SK-N-SH (cell line): ENCODE measurements around the gene BBS9. TPM values are rescaled to one million over a fixed set of nuclear protein-coding genes. Genes with fewer than 3 reads are reported as not detected.
A peak's percentile ranks its signal among the peaks of the same experiment; 100 is the strongest.

Source experiments
- CTCF ChIA-PET: fragments of 300-600, 350-600 bp; formaldehyde crosslinking; extraction: SDS; loops from one replicate; lab custom pipeline; 2021; lab: Yijun Ruan, JAX
- POLR2A ChIA-PET: fragments of 350-600 bp; sonication (Branson Sonifier 250); formaldehyde crosslinking; extraction: SDS; loops from one replicate; lab custom pipeline; 2020; ENCODE audit warnings: antibody characterized with exemption, inconsistent platforms; lab: Yijun Ruan, JAX
- DNase-seq: peaks from one replicate; pipeline ENCODE4 v3.0.0; 2012
- H2AFZ ChIP-seq: fragments of 200-600 bp; sonication (generic); 2 replicates; pipeline ENCODE4 v1.8.1; 2016; ENCODE audit warnings: antibody characterized with exemption, mild to moderate bottlenecking, low read depth
- H3F3A ChIP-seq: fragments of 200-600 bp; sonication (generic); replicated peaks from 2 replicates; pipeline ENCODE3; 2016; ENCODE audit warnings: antibody characterized with exemption, mild to moderate bottlenecking; ENCODE audit not compliant: insufficient read depth
- H3K27ac ChIP-seq, 2 experiments: fragments of 200-500 bp in 1 of 2; fragments of 200-600 bp in 1 of 2; sonication (Bioruptor generic) in 1 of 2; sonication (generic), shearing (Covaris generic) in 1 of 2; 2 replicates each; pipeline versions ENCODE4 v1.5.1 to v1.6.1; 2014 to 2016; ENCODE audit warnings: low read depth in 2 of 2, inconsistent platforms in 1 of 2, low read length in 1 of 2, mild to moderate bottlenecking in 1 of 2, mixed read lengths in 1 of 2
- H3K27me3 ChIP-seq: fragments of 200-600 bp; sonication (generic), shearing (Covaris generic); 2 replicates; pipeline ENCODE4 v1.6.1; 2016; ENCODE audit warnings: mixed run types; ENCODE audit not compliant: insufficient read depth
- H3K36me3 ChIP-seq, 2 experiments: fragments of 200-500 bp in 1 of 2; fragments of 200-600 bp in 1 of 2; sonication (Bioruptor generic) in 1 of 2; sonication (generic) in 1 of 2; replicated peaks in 1 of 2; 2 replicates each; pipeline versions ENCODE3 to v1.5.1; 2014 to 2016; ENCODE audit warnings: low read length in 1 of 2, mild to moderate bottlenecking in 1 of 2; ENCODE audit not compliant: insufficient read depth in 2 of 2, control insufficient read depth in 1 of 2
- H3K4me1 ChIP-seq, 2 experiments: fragments of 200-500 bp in 1 of 2; fragments of 200-600 bp in 1 of 2; sonication (Bioruptor generic) in 1 of 2; sonication (generic), shearing (Covaris generic) in 1 of 2; 2 replicates each; pipeline versions ENCODE4 v1.5.1 to v1.6.1; 2014 to 2016; ENCODE audit warnings: low read depth in 1 of 2, low read length in 1 of 2, mixed run types in 1 of 2; ENCODE audit not compliant: insufficient read depth in 2 of 2, control insufficient read depth in 1 of 2
- H3K4me2 ChIP-seq: fragments of 200-600 bp; sonication (generic), shearing (Covaris generic); 2 replicates; pipeline ENCODE4 v1.6.1; 2017; ENCODE audit warnings: mixed run types
- H3K4me3 ChIP-seq, 2 experiments: fragments of 200-500 bp in 1 of 2; fragments of 200-600 bp in 1 of 2; sonication (Bioruptor generic) in 1 of 2; sonication (generic), shearing (Covaris generic) in 1 of 2; 2 replicates each; pipeline versions ENCODE4 v1.5.1 to v1.8.1; 2014 to 2016; ENCODE audit warnings: low read depth in 2 of 2, inconsistent platforms in 1 of 2, low read length in 1 of 2, mild to moderate bottlenecking in 1 of 2, mixed read lengths in 1 of 2, moderate library complexity in 1 of 2
- H3K79me2 ChIP-seq: fragments of 200-600 bp; sonication (generic); 2 replicates; pipeline ENCODE4 v1.8.1; 2017; ENCODE audit warnings: mild to moderate bottlenecking; ENCODE audit not compliant: insufficient read depth
- H3K9ac ChIP-seq: fragments of 200-600 bp; sonication (generic); 2 replicates; pipeline ENCODE4 v1.6.1; 2017; ENCODE audit warnings: mixed run types
- H3K9me2 ChIP-seq: fragments of 200-600 bp; sonication (generic); 2 replicates; pipeline ENCODE4 v1.6.1; 2017; ENCODE audit warnings: mixed run types
- H3K9me3 ChIP-seq: fragments of 200-600 bp; sonication (generic); 2 replicates; pipeline ENCODE4 v1.6.1; 2017; ENCODE audit warnings: mixed run types, mild to moderate bottlenecking, moderate library complexity
- H4K20me1 ChIP-seq: fragments of 200-600 bp; sonication (generic); 2 replicates; pipeline ENCODE4 v1.6.1; 2017; ENCODE audit warnings: mild to moderate bottlenecking, mixed run types; ENCODE audit not compliant: insufficient read depth
- CTCF ChIP-seq: fragments of 200-600 bp; sonication (generic); IDR thresholded peaks from 2 replicates; pipeline ENCODE4 v1.6.1; 2017; ENCODE audit warnings: antibody characterized with exemption, mild to moderate bottlenecking, moderate library complexity
- ELF1 ChIP-seq: IDR thresholded peaks from 2 replicates; pipeline ENCODE4 v1.4.0; 2012
- EP300 ChIP-seq, 2 experiments: IDR thresholded peaks; 2 replicates each; pipeline versions ENCODE4 v1.4.0 to v1.6.1; 2012; ENCODE audit warnings: borderline replicate concordance in 1 of 2, low read depth in 1 of 2, low read length in 1 of 2
- EZH2phosphoT487 ChIP-seq: fragments of 200-600 bp; sonication (generic); IDR thresholded peaks from 2 replicates; pipeline ENCODE4 v1.6.1; 2017; ENCODE audit warnings: low read depth, mixed run types, mild to moderate bottlenecking, antibody characterized with exemption, moderate library complexity, borderline replicate concordance
- FOXM1 ChIP-seq: IDR thresholded peaks from 2 replicates; pipeline ENCODE4 v1.4.0; 2012; ENCODE audit warnings: low read depth, mild to moderate bottlenecking
- GATA2 ChIP-seq: sonication (generic); formaldehyde crosslinking; IDR thresholded peaks from 2 replicates; pipeline ENCODE4 v1.5.0; 2020; ENCODE audit warnings: mild to moderate bottlenecking, missing genetic modification reagents
- MEF2A ChIP-seq: IDR thresholded peaks from 2 replicates; pipeline ENCODE4 v1.4.0; 2012; ENCODE audit warnings: low read depth, borderline replicate concordance
- RFX5 ChIP-seq: IDR thresholded peaks from 2 replicates; pipeline ENCODE4 v1.6.1; 2012; ENCODE audit warnings: mild to moderate bottlenecking, improper control_type of control experiment, low read length
- SMC3 ChIP-seq: IDR thresholded peaks from 2 replicates; pipeline ENCODE4 v1.6.1; 2012; ENCODE audit warnings: low read depth, low read length, improper control_type of control experiment
- USF1 ChIP-seq: IDR thresholded peaks from 2 replicates; pipeline ENCODE4 v1.4.0; 2012; ENCODE audit warnings: low read depth, borderline replicate concordance
- ZBTB33 ChIP-seq: IDR thresholded peaks from 2 replicates; pipeline ENCODE4 v1.4.0; 2012; ENCODE audit warnings: low read depth, borderline replicate concordance
- WGBS: methylation state at CpG from one replicate; pipeline ENCODE4 v1.1.6; 2017; ENCODE audit warnings: low lambda C conversion rate; 5-methylcytosine and 5-hydroxymethylcytosine counted together
- polyA plus RNA-seq, 3 experiments: library from polyadenylated mRNA; depleted of rRNA; stranded (reverse); fragments of >200 nt; gene quantifications; 2 replicates each; pipeline ENCODE4 v1.2.3, GENCODE V29; 2012

The BBS9 gene
- polyA plus RNA-seq, 1 of the 3 experiments (the other 2 are of a cell fraction): 7.5 TPM

GRCh38 chr7:33179519-33179918 lies 50.2 kb downstream of the BBS9 start:
- H3K9me2 ChIP-seq: no peaks in the 10 kb centered on the region
- no peak for DNase-seq
- H3K27ac ChIP-seq: no peak overlapping the region
- TF ChIP-seq CTCF: no peak
- TF ChIP-seq ELF1: no peak
- TF ChIP-seq, all 33 proteins: peak for 0
- Histone ChIP-seq H3K4me1 (peaks cover 0 to 6% of the 10 kb centered on the region in 2 experiments; a peak in 2 of 4 replicates), H3K79me2 (no peaks in the 10 kb centered on the region), H2AFZ (no peak overlapping the region), H3K9ac (no peak overlapping the region), H4K20me1 (no peaks in the 10 kb centered on the region), H3K9me3 (no peaks in the 10 kb centered on the region), H3K36me3 (peaks cover 6 to 12% of the 10 kb centered on the region in 2 experiments), H3K4me3 (no peak overlapping the region), H3K27me3 (no peaks in the 10 kb centered on the region), H3K4me2 (no peak overlapping the region), H3F3A (no peaks in the 10 kb centered on the region)
- ChIA-PET CTCF (interaction anchor here (1.0 to 2.9 kb wide), 4 partner anchors 11 to 754 kb away, joined by 3 to 10 read pairs (median 3); no protein-coding TSS in a partner anchor), POLR2A (no interaction called here)
- 73% methylated on average over 2 of the region's 2 CpGs for WGBS

GRCh38 chr7:33183504-33183903 lies 54.1 kb downstream of the BBS9 start:
- Histone ChIP-seq H3K9ac (no peak overlapping the region), H3K4me1 (peaks cover 0 to 6% of the 10 kb centered on the region in 2 experiments; a peak in 2 of 4 replicates)
- TF ChIP-seq USF1: no peak
- no peak for TF ChIP-seq EZH2phosphoT487
- TF ChIP-seq ELF1: no peak
- no peak for TF ChIP-seq SMC3
- no peak for TF ChIP-seq CTCF
- TF ChIP-seq RFX5: no peak
- TF ChIP-seq GATA2 (CRISPR knock-in tag): no peak
- no peak for TF ChIP-seq FOXM1
- no peak for TF ChIP-seq MEF2A
- no peak for TF ChIP-seq ZBTB33
- no peak for TF ChIP-seq EP300 (IDR thresholded peaks at IDR 0.05; ENCODE audit: borderline replicate concordance in 1 of 2, low read depth in 1 of 2, low read length in 1 of 2)
- TF ChIP-seq, all 33 proteins: peak for 0
- H3K36me3 ChIP-seq: peaks cover 3 to 12% of the 10 kb centered on the region in 2 experiments
- no peaks in the 10 kb centered on the region for H3K27me3 ChIP-seq
- no peak for DNase-seq
- no peak overlapping the region for H3K4me2 ChIP-seq
- no peaks in the 10 kb centered on the region for H3K79me2 ChIP-seq
- H2AFZ ChIP-seq: no peak overlapping the region
- POLR2A ChIA-PET: no interaction called here
- CTCF ChIA-PET: interaction anchor here (0.8 to 1.8 kb wide), 8 partner anchors 8 to 975 kb away, joined by 3 to 5 read pairs (median 3); partner anchors contain the start of gene RP9
- H3F3A ChIP-seq: no peaks in the 10 kb centered on the region
- H3K4me3 ChIP-seq: no peak overlapping the region
- 54% methylated on average over 2 of the region's 2 CpGs for WGBS
- no peaks in the 10 kb centered on the region for H4K20me1 ChIP-seq
- no peaks in the 10 kb centered on the region for H3K9me3 ChIP-seq
- peak overlapping the region in 1 of 2 experiments; percentile 58; a peak in 2 of 4 replicates for H3K27ac ChIP-seq
- H3K9me2 ChIP-seq: no peaks in the 10 kb centered on the region
